ENCODE measurements around the gene GBX1. TPM values are rescaled to one million over a fixed set of nuclear protein-coding genes. Genes with fewer than 3 reads are reported as not detected.
A peak's percentile ranks its signal among the peaks of the same experiment; 100 is the strongest.

GBX1 gene
- total RNA-seq, 5 donors from 2014 or later (not counting 1 experiment from before 2014, with no cell fraction given): not detected

- Histone ChIP-seq H3K9me3 (no peaks in the 10 kb centered on the region), H3K27ac (ENCODE audit: low read length) (no peak overlapping the region), H3K4me1 (ENCODE audit: control insufficient read depth in 1 of 2, extremely low read depth in 1 of 2, insufficient read depth in 2 of 2, low read length in 2 of 2) (peaks cover 2 to 9% of the 10 kb centered on the region in 2 experiments), H3K4me3 (ENCODE audit: control insufficient read depth in 1 of 2, extremely low read depth in 1 of 2, low read length in 1 of 2) (no peak overlapping the region), H3K27me3 (replicated peaks in 1 of 2; ENCODE audit: control insufficient read depth in 2 of 2, extremely low read depth in 1 of 2, insufficient read depth in 2 of 2, low read length in 1 of 2) (peaks cover 2 to 3% of the 10 kb centered on the region in 2 experiments), H3K36me3 (ENCODE audit: control insufficient read depth in 2 of 2, extremely low read depth in 1 of 2, insufficient read depth in 1 of 2, low read length in 1 of 2) (peaks cover 0 to 9% of the 10 kb centered on the region in 2 donors)
- Mint-ChIP-seq H3K27me3 (no peaks in the 10 kb centered on the region), H3K9me3 (no peaks in the 10 kb centered on the region), H3K4me1 (peaks cover 5 to 9% (median 6%) of the 10 kb centered on the region in 3 donors), H3K4me3 (no peak overlapping the region), H3K27ac (no peak overlapping the region), H3K36me3 (peaks cover 27% of the 10 kb centered on the region)
- DNase-seq: no peak
- WGBS (ENCODE audit: insufficient coverage): 96% methylated on average over 11 of the region's 19 CpGs
- CTCF ChIA-PET: interaction anchor here in 1 of 2 donors (0.7 kb wide), 1 partner anchor 250 kb away, joined by 3 read pairs; no protein-coding TSS in a partner anchor
- ATAC-seq (replicated peaks in 1 of 4): no peak
- POLR2A ChIA-PET: no interaction called here
These were observed 40.9 kb downstream of the GBX1 start for GRCh38 chr7:151126491-151127137.

GRCh38 chr7:151125846-151126481 is 41.5 kb downstream of the GBX1 start:
- Mint-ChIP-seq H3K27ac (no peak overlapping the region), H3K27me3 (no peaks in the 10 kb centered on the region), H3K36me3 (peaks cover 29% of the 10 kb centered on the region), H3K4me1 (peaks cover 5 to 9% (median 6%) of the 10 kb centered on the region in 3 donors), H3K4me3 (no peak overlapping the region), H3K9me3 (no peaks in the 10 kb centered on the region)
- Histone ChIP-seq H3K4me1 (ENCODE audit: control insufficient read depth in 1 of 2, extremely low read depth in 1 of 2, insufficient read depth in 2 of 2, low read length in 2 of 2) (peaks cover 2 to 9% of the 10 kb centered on the region in 2 experiments), H3K9me3 (no peaks in the 10 kb centered on the region), H3K4me3 (ENCODE audit: control insufficient read depth in 1 of 2, extremely low read depth in 1 of 2, low read length in 1 of 2) (no peak overlapping the region), H3K27me3 (replicated peaks in 1 of 2; ENCODE audit: control insufficient read depth in 2 of 2, extremely low read depth in 1 of 2, insufficient read depth in 2 of 2, low read length in 1 of 2) (peaks cover 2 to 3% of the 10 kb centered on the region in 2 experiments), H3K36me3 (ENCODE audit: control insufficient read depth in 2 of 2, extremely low read depth in 1 of 2, insufficient read depth in 1 of 2, low read length in 1 of 2) (peaks cover 0 to 9% of the 10 kb centered on the region in 2 donors), H3K27ac (ENCODE audit: low read length) (no peak overlapping the region)
- no peak for ATAC-seq (replicated peaks in 1 of 4)
- CTCF ChIA-PET: interaction anchor here in 1 of 2 donors (0.5 kb wide), 1 partner anchor 9 kb away, joined by 3 read pairs; no protein-coding TSS in a partner anchor
- no peak for DNase-seq
- 92% methylated on average over 46 of the region's 58 CpGs for WGBS (ENCODE audit: insufficient coverage)
- POLR2A ChIA-PET: no interaction called here

GRCh38 chr7:151125470-151125845 is 42.0 kb downstream of the GBX1 start:
- Histone ChIP-seq H3K27ac (ENCODE audit: low read length) (no peak overlapping the region), H3K4me1 (ENCODE audit: control insufficient read depth in 1 of 2, extremely low read depth in 1 of 2, insufficient read depth in 2 of 2, low read length in 2 of 2) (peaks cover 2 to 9% of the 10 kb centered on the region in 2 experiments), H3K27me3 (replicated peaks in 1 of 2; ENCODE audit: control insufficient read depth in 2 of 2, extremely low read depth in 1 of 2, insufficient read depth in 2 of 2, low read length in 1 of 2) (peaks cover 2 to 3% of the 10 kb centered on the region in 2 experiments), H3K36me3 (ENCODE audit: control insufficient read depth in 2 of 2, extremely low read depth in 1 of 2, insufficient read depth in 1 of 2, low read length in 1 of 2) (peaks cover 0 to 14% of the 10 kb centered on the region in 2 donors), H3K4me3 (ENCODE audit: control insufficient read depth in 1 of 2, extremely low read depth in 1 of 2, low read length in 1 of 2) (no peak overlapping the region), H3K9me3 (no peaks in the 10 kb centered on the region)
- ChIA-PET POLR2A (no interaction called here), CTCF (interaction anchor here in 1 of 2 donors (0.5 kb wide), 1 partner anchor 9 kb away, joined by 3 read pairs; no protein-coding TSS in a partner anchor)
- H3K36me3 Mint-ChIP-seq: peaks cover 31% of the 10 kb centered on the region
- ATAC-seq (replicated peaks in 1 of 4): no peak
- 93% methylated on average over 15 of the region's 22 CpGs for WGBS (ENCODE audit: insufficient coverage)
- no peak for DNase-seq
- H3K9me3 Mint-ChIP-seq: no peaks in the 10 kb centered on the region
- H3K27ac Mint-ChIP-seq: no peak overlapping the region
- H3K4me3 Mint-ChIP-seq: no peak overlapping the region
- no peaks in the 10 kb centered on the region for H3K27me3 Mint-ChIP-seq
- peaks cover 5 to 9% (median 6%) of the 10 kb centered on the region in 3 donors for H3K4me1 Mint-ChIP-seq

- H3K9me3 ChIP-seq: no peaks in the 10 kb centered on the region
- Mint-ChIP-seq H3K9me3 (no peaks in the 10 kb centered on the region), H3K27me3 (no peaks in the 10 kb centered on the region), H3K4me3 (no peak overlapping the region), H3K27ac (no peak overlapping the region), H3K36me3 (peaks cover 32% of the 10 kb centered on the region), H3K4me1 (peaks cover 5 to 9% (median 6%) of the 10 kb centered on the region in 3 donors)
- ATAC-seq (replicated peaks in 1 of 4) (no peak), DNase-seq (no peak)
- no peak overlapping the region for H3K4me3 ChIP-seq (ENCODE audit: control insufficient read depth in 1 of 2, extremely low read depth in 1 of 2, low read length in 1 of 2)
- H3K27me3 ChIP-seq (replicated peaks in 1 of 2; ENCODE audit: control insufficient read depth in 2 of 2, extremely low read depth in 1 of 2, insufficient read depth in 2 of 2, low read length in 1 of 2): peaks cover 2 to 3% of the 10 kb centered on the region in 2 experiments
- ChIA-PET CTCF (interaction anchor here in 1 of 2 donors (2.0 kb wide), 1 partner anchor 119 kb away, joined by 17 read pairs; no protein-coding TSS in a partner anchor), POLR2A (no interaction called here)
- peaks cover 2 to 9% of the 10 kb centered on the region in 2 experiments for H3K4me1 ChIP-seq (ENCODE audit: control insufficient read depth in 1 of 2, extremely low read depth in 1 of 2, insufficient read depth in 2 of 2, low read length in 2 of 2)
- H3K27ac ChIP-seq (ENCODE audit: low read length): no peak overlapping the region
- WGBS (ENCODE audit: insufficient coverage): 85% methylated on average over 12 of the region's 14 CpGs
- H3K36me3 ChIP-seq (ENCODE audit: control insufficient read depth in 2 of 2, extremely low read depth in 1 of 2, insufficient read depth in 1 of 2, low read length in 1 of 2): peaks cover 0 to 12% of the 10 kb centered on the region in 2 donors
These were observed 42.5 kb downstream of the GBX1 start for GRCh38 chr7:151124899-151125399.

GRCh38 chr7:151124481-151124880 is 43.0 kb downstream of the GBX1 start:
- Histone ChIP-seq H3K27me3 (replicated peaks in 1 of 2; ENCODE audit: control insufficient read depth in 2 of 2, extremely low read depth in 1 of 2, insufficient read depth in 2 of 2, low read length in 1 of 2) (peaks cover 2 to 3% of the 10 kb centered on the region in 2 experiments), H3K9me3 (no peaks in the 10 kb centered on the region), H3K4me3 (ENCODE audit: control insufficient read depth in 1 of 2, extremely low read depth in 1 of 2, low read length in 1 of 2) (no peak overlapping the region), H3K4me1 (ENCODE audit: control insufficient read depth in 1 of 2, extremely low read depth in 1 of 2, insufficient read depth in 2 of 2, low read length in 2 of 2) (peaks cover 2 to 9% of the 10 kb centered on the region in 2 experiments), H3K36me3 (ENCODE audit: control insufficient read depth in 2 of 2, extremely low read depth in 1 of 2, insufficient read depth in 1 of 2, low read length in 1 of 2) (peaks cover 0 to 12% of the 10 kb centered on the region in 2 donors), H3K27ac (ENCODE audit: low read length) (no peak overlapping the region)
- Mint-ChIP-seq H3K27ac (no peak overlapping the region), H3K36me3 (peaks cover 33% of the 10 kb centered on the region), H3K4me3 (no peak overlapping the region), H3K4me1 (peaks cover 5 to 10% (median 6%) of the 10 kb centered on the region in 3 donors), H3K27me3 (no peaks in the 10 kb centered on the region), H3K9me3 (no peaks in the 10 kb centered on the region)
- 91% methylated on average over 5 of the region's 7 CpGs for WGBS (ENCODE audit: insufficient coverage)
- no peak for ATAC-seq (replicated peaks in 1 of 4)
- CTCF ChIA-PET: interaction anchor here (0.6 to 2.0 kb wide), 5 partner anchors 45 to 191 kb away, joined by 3 to 17 read pairs (median 4); no protein-coding TSS in a partner anchor
- POLR2A ChIA-PET: no interaction called here
- no peak for DNase-seq

- peaks cover 0 to 12% of the 10 kb centered on the region in 2 donors for H3K36me3 ChIP-seq (ENCODE audit: control insufficient read depth in 2 of 2, extremely low read depth in 1 of 2, insufficient read depth in 1 of 2, low read length in 1 of 2)
- H3K27ac Mint-ChIP-seq: no peak overlapping the region
- ChIA-PET CTCF (interaction anchor here (0.6 to 2.0 kb wide), 8 partner anchors 11 to 191 kb away, joined by 3 to 17 read pairs (median 4); no protein-coding TSS in a partner anchor), POLR2A (interaction anchor here in 1 of 2 donors (0.6 kb wide), 1 partner anchor 105 kb away, joined by 4 read pairs; no protein-coding TSS in a partner anchor)
- no peaks in the 10 kb centered on the region for H3K27me3 Mint-ChIP-seq
- H3K4me1 ChIP-seq (ENCODE audit: control insufficient read depth in 1 of 2, extremely low read depth in 1 of 2, insufficient read depth in 2 of 2, low read length in 2 of 2): peaks cover 2 to 9% of the 10 kb centered on the region in 2 experiments
- no peak overlapping the region for H3K4me3 ChIP-seq (ENCODE audit: control insufficient read depth in 1 of 2, extremely low read depth in 1 of 2, low read length in 1 of 2)
- peaks cover 2 to 3% of the 10 kb centered on the region in 2 experiments for H3K27me3 ChIP-seq (replicated peaks in 1 of 2; ENCODE audit: control insufficient read depth in 2 of 2, extremely low read depth in 1 of 2, insufficient read depth in 2 of 2, low read length in 1 of 2)
- H3K36me3 Mint-ChIP-seq: peaks cover 36% of the 10 kb centered on the region
- no peaks in the 10 kb centered on the region for H3K9me3 ChIP-seq
- peaks cover 6 to 16% (median 7%) of the 10 kb centered on the region in 3 donors for H3K4me1 Mint-ChIP-seq
- H3K4me3 Mint-ChIP-seq: no peak overlapping the region
- ATAC-seq (replicated peaks in 1 of 4) (peak; percentile 91 to 96 (median 94)), DNase-seq (peak; percentile 50 to 92 (median 78))
- H3K27ac ChIP-seq (ENCODE audit: low read length): no peak overlapping the region
- H3K9me3 Mint-ChIP-seq: no peaks in the 10 kb centered on the region
- WGBS (ENCODE audit: insufficient coverage): 67% methylated on average over 15 of the region's 24 CpGs
These were observed 43.6 kb downstream of the GBX1 start for GRCh38 chr7:151123822-151124464.
